Germinal center (tissue), 1 donor: ENCODE results near the gene KDELR3.
A peak's percentile ranks its signal among the peaks of the same experiment; 100 is the strongest.

Source experiments
- DNase-seq: peaks from one replicate; pipeline ENCODE4 v3.0.0; 2012; ENCODE audit warnings: mixed read lengths, low spot score

KDELR3 gene

DNA sequence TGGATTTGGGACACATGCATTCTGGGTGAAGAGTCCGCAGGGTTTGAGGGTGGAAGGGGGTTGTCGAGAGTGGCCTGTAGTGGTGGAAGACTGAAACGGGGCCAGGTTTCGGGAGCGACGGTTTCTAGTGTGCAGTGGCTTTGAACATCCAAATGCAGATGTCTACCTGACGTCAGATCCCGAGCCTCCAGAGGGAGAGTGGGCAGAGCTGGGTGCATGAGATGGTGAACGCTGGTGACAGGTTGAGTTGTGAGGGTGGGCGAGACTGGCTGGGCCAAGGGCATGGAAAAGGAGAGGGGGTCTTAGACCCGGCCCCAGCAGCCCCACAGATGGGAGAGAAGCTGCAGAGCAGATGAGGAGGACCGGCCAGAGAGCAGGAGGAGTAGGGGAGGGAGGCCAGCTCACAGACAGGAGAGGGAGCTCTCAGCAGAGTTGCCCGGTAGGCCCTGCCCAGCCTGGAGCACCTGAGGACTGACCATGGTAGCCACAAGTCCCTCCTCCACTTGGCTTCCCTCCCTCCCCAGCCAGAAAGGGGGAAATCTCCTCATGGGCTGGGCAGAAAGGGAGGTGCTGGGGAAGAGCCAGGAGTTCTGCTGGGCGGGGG is 27.0 kb upstream of the KDELR3 start:
- DNase-seq, result no peak

- no peak for DNase-seq
Observed at GRCh38 chr22:38441620-38442287, 26.1 kb upstream of the KDELR3 start.

GRCh38 chr22:38442967-38443627 is 24.8 kb upstream of the KDELR3 start:
- no peak for DNase-seq

GRCh38 chr22:38443628-38444521 is 24.0 kb upstream of the KDELR3 start:
- no peak for DNase-seq

- no peak for DNase-seq
Observed at GRCh38 chr22:38444783-38445182, 23.1 kb upstream of the KDELR3 start.

- DNase-seq, result no peak
Observed at GRCh38 chr22:38446018-38446601, 21.8 kb upstream of the KDELR3 start.

GRCh38 chr22:38448945-38449745 is 18.8 kb upstream of the KDELR3 start:
- no peak for DNase-seq

- no peak for DNase-seq
Observed at GRCh38 chr22:38449776-38450175, 18.1 kb upstream of the KDELR3 start.

DNA sequence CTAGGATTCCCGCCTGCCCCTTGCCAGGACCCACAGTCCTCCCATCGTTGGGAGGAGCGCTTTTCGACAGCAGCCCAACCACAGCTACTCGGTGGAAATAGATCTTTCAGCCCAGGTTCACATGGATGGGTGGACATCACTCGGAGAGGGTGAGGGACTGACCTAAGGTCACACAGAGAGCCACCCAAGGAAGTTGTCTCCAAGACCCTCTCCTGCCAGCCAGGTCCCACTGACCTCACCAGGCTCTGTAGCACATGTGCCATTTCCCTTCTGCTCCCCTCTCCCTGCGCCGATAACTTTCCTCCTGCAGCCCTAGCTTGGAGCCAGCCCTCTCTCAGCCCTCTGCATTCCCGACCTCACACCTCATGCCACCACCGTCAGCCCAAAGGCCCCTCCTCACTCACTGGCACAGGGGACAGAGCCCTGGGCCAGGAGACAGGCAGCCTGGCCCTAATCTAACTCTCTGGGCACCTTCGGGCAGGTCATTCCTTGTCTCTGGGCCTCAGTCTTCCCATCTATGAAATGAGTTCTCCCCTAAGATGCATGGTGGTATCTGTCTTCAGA is 17.6 kb upstream of the KDELR3 start:
- no peak for DNase-seq

DNA sequence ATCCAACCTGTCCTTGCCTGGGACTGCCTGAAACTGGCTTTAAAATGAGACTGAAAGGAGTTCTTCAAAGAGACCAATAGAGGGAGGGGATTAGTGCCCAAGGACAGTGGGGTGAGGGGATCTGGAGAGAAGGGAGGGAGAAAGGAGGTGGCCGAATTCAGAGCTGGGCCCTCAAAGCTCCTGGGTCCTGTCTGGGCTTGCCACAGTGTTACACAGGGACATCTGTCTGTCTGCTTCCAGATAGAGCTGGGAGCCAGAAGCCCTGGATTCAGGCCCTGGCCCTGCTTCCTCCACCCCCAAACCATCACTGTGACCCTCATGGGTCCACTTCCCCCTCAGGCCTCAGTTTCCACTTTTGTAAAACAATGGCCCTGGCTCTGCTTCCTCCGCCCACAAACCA is 16.5 kb upstream of the KDELR3 start:
- no peak for DNase-seq

- no peak for DNase-seq
Observed at GRCh38 chr22:38451864-38452263, 16.0 kb upstream of the KDELR3 start.

DNA sequence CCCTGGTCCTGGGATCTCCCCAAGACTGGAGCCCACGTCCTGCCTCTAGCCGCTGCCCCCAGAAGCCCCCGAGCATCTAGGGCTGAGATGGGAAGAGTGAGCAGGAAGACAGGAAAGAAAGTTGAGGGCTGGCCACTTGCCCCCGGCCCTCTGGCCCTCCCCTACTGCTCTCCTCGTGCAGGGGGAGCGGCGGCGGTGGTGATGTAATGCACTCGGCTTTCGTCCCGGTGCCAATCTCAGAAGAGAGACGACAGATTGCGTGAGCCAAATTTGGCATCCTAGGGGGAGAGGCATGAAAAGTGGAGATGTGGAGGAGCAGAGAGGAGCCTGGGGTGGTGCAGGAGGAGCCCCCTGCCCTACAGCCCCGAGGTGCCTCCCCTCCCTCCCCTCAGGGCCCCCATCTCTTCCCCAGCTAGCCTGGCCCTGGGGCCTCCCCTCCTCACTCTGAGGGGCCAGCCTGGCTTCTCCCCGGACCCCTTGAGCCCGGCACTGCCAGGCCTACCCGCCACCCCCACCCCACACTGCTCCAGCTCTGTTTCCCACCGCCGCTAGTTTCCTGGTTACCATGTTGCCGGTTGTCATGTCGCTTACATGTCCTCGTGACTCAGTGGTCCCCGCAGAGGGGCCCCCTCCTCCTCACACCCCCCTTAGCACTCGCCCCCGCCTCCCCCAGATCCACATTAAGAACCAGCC is 15.4 kb upstream of the KDELR3 start:
- no peak for DNase-seq

DNA sequence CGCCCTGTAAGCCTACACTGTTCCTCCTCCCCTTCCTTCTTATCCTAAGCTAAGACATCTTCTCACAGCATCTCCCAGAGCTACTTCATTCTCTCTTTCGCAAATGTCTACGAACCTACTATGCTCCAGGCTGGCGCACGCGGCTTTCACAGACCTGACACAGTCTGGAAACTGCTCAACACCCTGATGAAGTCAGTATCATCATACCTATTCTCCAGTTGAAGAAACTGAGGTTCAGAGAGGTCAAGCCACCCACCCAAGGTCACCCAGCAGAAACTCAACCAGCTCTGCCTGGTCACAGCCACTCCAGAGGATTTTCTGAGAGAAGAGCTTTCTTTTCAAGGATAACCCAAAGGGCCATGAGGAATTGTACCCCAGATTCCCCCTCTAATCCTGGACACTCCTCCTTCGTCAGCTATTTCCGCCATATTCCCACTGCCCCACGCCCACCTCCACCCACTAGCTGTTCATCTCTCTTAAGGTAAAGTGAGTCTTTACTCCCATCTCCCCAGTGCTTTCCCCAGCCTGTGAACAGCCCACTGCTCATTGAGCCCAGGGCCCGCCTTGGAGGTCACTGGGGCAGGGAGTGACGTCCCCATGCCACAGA is 14.7 kb upstream of the KDELR3 start:
- DNase-seq, result no peak

- no peak for DNase-seq
Observed at GRCh38 chr22:38453996-38454352, 13.9 kb upstream of the KDELR3 start.

DNA sequence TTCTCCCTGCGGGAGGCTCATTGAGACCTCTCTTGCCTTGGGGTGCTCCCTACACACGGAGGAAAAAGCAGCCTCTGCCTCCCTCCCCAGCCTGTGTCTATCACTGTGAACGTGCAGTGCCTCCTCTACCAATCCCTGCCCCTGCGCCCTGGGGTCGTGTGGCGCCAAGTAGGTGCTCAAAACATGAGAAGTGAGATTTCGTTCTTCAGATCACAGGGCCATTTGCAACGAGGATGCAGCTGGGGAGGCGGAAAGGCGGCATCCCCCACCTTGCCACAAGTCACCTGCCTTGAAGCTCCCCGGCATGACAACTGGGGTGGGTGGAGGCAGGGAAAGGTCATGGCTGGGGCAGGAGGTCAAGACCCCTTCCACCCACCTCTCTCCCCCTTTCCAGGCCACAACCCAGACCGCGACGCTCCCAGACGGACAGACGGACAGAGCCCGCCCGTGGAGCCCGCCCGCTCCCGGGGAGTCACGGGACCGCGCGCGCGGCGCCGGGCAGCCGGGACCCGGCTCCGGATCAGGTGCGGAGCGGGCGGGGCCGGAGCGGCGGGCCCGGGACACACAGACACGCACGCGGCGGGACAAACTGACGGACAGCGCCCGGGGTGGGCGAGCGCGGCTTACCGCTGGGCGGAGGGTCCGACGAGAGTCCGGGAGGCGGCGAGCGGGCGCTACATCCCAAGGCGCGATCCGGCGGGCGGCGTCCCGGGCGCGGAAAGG is 13.4 kb upstream of the KDELR3 start:
- peak; percentile 33 for DNase-seq

DNA sequence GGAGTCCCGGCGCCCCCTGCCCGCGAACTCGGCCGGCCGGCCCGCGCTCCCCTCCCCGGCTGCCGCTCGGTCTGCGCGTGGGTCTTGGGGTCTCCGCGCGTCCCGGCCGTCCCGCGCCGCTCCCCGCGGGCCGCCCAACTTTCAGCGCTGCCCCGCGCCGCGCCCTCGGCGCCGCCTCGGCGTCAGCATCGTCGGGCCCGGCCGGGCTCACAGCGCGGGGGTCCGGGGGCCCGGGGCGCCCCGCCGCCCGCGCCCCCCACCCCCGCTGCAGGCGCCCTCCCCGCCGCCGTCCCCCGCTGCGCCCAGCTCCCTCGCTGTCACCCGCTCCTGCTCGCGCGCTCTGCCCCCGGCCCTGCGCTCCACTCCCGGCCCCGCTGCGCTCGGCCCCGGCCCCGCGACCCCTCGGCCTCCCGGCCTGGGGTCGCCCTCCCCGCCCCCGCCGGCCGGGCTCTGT is 12.8 kb upstream of the KDELR3 start, which contains the start of gene KCNJ4:
Gene KCNJ4, minus strand, starts transcription at position 124 of the 454 bp plus-strand sequence. CDS start 27,067 bp downstream, outside the sequence.
- DNase-seq, result no peak

DNA sequence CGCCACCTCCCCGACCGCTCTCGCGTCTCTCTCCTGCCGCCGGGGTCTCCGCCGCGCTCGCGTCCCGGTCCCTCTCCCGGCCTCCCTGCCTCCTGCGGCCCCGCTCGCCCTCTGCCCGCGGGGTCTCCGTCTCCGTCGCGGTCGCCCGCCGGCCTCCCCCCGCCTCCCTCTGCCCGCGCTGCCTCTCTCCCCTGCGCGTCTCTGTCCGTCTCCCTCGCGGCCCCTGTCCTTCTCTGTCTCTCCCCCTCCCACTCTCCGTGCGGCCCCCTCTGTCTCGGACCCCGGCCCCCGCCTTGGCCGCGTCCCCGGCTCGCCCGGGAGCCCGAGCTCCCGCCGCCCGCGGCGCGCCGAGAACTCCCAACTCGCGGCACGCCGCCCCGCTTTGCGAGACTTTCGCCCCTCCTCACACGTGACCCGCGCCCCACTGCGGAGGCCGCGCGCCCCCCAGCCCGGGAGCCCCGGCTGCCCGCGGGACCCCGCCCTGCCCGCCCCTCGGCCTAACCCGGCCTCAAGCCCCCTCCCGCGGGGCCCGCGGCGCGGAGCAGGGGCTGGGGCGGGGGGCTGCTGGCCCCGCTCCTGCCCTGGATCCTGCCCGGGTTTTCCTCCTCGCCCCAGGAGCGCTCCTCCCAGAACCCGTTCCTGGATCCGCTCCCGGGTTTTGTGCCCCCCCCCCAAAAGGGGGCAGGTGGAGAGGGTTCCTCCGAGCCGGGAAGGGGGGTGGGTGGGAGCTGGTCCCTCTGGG is 12.2 kb upstream of the KDELR3 start:
- DNase-seq, result no peak

GRCh38 chr22:38456272-38456835 is 11.5 kb upstream of the KDELR3 start:
- DNase-seq, result no peak
